ENCODE results near the gene SMTNL2.
"Not testable (repeated sequence)": the region's sequence is repeated elsewhere in the genome, so short reads cannot be mapped to it uniquely, and the experiment has no call there.

SMTNL2 gene

DNA sequence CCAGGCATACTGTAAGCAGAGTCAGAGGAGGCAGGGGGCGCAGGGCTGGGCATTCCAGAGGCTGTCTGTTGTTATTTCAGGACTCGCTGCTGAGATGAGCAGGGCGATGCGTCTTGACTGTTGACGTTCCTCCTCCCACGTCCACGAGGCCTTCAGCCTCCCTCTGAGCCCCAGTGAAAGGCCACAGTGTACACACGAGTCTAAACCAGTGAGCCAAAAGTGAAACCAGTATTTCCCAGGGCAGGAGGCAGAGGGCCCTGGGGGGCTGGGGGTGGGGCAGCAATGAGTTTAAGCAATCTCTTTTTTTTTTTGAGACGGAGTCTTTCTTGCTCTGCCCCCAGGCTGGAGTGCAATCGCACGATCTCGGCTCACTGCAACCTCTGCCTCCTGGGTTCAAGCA, 21.5 kb downstream of the SMTNL2 start:
- no peak for DNase-seq

DNA sequence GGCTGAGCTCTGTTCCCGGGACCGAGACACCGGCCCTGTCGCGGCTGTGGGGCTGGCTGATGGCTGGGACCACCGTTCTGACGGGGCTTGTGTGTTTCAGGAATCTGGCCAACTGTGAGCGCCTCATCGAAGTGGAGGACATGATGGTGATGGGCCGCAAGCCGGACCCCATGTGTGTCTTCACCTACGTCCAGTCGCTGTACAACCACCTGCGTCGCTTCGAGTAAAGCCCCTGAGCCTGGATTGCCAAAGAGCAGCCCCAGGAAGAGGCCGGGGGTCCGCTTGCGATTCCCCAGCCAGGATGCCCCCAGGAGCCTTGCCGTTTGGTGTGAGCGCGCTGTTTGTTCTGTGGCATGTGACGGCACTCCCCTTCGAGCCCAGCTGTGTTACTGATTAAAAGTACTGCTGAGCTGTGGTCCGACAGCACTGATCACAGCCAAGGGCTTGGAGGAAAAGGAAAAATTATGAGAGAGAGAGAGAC, 23.0 kb downstream of the SMTNL2 start:
- no peak for DNase-seq

DNA sequence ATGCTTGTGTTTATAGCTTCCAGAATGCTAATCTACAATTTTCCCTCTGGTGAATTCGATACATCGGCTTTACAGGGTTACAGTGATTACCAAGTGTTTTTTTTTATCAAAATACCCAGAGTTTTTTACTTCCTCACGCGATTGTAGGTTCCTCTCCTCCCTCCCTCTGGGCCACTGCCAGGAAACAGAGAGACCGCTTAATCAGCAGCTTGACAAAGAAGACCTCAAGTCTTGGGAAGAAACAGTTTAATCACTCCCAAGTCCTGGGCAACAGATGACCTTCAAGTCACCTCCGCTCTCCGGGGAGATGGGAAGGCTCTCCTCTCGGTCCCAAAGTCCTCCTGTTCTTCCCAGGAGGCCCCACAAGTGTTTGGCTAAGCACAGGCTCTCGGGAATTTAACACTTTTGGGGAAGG, 23.5 kb downstream of the SMTNL2 start:
- DNase-seq, result no peak

DNA sequence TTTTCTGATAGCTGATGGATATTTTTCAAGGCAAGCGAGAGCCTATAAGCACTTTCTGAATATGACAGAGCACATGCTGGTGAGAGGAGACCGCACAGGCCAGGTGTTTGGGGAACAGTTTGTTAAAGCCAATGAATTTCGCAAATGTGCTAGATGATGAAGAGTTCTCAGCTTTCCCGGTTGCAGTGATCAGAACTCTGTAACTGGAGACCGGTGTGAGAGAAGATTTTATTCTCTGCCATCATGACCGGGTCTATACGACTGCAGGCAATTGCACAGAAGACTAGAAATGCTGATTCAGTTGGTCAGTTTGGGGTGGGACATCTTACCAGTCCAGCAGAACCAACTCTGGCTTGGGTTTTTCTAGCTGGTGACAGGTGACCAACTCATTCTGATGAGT, 25.4 kb downstream of the SMTNL2 start:
- no peak for DNase-seq

DNA sequence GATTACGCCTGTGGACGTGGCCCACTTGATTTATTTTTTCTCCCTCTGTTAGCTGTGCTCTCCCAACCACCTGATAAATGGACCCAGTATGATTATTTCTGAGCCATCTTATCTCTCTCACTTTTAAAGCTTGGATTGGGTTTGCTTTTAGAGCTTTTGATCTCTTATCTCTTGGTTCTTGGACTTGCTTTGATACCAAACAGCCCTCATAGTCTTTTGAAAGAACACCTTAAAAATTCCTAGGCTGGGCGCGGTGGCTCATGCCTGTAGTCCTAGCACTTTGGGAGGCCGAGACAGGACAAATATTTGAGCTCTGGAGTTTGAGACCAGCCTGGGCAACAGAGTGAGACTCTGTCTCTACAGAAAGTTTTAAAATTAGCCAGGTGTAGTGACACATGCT, 25.8 kb downstream of the SMTNL2 start:
- DNase-seq, result no peak

DNA sequence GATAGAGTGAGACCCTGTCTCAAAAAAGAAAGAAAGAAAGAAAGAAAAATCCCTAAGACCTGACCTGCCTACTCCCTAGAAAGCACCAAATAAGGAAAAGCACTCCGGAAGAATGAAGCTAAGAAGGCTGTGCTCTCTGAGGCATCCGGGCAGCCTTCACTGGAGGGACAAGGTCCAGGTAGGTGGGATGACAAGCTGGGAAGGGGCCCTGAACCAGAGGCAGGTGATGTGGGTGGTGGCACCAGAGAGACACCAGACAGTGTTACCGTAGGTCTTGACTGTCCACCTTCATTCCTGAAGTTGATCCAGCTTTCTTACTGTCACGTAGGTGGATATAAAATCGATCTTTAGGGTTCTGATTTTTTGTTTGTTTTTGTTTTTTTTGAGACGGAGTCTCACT, 26.3 kb downstream of the SMTNL2 start:
- DNase-seq, result no peak

DNA sequence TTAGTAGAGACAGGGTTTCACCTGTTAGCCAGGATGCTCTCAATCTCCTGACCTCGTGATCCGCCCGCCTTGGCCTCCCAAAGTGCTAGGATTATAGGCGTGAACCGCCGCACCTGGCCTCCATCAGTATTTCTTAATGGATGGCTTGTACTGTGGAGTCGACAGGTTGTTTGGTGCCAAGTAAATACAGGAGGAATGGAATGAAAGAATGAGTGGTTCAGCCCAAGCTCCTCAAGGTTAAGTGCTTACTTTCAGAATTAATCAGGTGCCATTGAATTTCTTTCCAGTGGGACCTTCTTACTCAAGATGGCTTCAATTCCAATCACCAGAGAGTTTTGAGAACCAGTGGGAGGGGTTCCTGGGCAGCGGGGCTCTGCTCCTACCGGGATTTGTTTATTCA, 32.1 kb downstream of the SMTNL2 start:
- no peak for DNase-seq

DNA sequence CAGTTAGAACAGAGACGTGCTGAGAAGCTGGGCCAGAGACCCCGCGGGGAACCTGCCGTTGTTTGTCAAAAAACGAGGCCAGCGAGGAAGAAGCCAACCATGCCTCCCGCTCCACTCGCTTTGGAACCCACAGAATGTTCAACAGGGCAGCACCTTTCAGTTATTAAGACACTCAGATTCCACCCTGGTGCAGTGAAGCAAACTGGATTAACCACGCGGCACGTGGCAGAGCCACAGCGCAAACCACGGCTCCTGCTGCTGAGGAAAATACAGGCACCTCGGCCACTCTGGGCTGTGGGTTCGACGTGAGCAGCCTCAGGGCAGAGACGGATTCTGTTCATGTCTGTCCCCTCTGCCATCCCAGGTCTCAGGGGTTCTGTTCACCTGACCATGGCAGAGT, 32.8 kb downstream of the SMTNL2 start:
- DNase-seq, result no peak

DNA sequence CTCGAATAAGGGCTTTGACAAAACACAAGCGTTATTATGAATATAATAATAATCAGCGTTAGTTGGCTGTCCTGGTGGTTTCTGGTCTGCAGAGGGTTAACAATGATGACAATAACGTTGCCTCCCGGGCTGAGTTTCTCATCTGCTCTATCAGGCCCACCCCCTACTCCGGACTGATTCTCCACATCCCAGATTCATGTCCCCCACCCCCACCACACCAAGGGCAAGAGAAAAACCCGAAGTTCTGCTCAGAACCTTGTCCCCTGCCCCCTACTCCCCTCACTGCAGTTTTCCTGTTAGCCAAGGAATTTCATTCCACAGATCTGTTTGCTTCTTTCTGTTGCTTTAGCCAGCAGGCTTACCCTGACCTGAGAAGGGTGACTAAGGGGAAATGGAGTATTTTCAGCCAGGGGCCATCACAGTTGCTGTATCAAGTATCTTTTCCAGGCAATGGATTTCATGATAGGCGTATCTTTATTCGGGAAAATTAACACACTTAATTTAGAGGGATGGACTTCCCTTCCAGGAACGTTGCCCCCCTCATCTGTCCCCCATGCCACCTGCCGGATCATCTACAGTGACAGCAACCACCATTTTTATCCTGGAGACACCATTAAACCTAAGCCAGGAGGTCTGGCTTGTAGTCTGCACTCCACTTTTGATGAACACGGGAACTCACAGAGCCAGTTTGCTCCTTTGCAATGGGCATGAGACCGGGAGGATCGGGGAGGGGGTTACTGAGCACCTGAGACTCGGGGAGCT, 33.4 kb downstream of the SMTNL2 start:
- no peak for DNase-seq

DNA sequence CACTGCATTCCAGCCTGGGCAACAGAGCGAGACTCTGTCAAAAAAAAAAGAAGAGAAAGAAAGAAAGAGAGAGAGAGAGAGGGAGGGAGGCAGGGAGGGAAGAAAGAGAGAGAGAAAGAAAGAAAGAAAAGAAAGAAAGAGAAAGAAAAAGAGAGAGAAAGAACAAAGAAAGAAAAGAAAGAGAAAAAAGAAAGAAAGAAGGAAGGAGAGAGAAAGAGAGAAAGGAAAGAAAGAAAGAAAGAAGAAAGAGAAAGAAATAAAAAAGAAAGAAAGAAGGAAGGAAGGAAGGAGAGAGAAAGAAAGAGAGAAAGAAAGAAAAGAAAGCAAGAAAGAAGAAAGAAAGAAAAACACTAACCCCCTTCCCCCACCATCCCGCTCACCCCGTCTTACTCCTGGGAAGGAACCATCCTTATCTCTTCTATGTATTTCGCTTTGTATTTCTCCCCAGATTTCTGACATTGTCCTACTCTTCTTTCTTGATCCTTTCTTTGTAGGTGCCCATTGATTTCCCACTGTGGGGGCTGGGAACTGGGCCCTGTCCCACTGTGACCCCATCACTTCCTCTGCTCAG, 36.3 kb downstream of the SMTNL2 start:
- DNase-seq, result no peak

DNA sequence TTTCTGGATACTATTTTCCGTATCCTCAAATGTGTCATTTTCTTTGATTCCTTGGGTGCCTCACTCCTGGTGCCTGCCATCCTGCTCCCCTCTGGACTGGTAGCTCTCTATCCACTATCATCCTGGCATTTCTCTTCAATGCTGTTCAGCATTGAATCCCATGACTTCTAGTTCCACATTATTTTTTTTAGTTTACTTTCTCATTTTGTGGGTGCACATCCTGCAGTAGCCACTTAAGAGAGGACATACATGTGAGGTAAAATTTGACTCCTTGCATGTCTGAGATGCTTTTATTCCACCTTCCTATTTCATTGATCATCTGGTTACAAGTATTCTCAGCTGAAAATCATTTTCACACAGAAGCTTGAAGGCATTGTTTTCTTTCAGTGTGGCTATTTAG, 38.0 kb downstream of the SMTNL2 start:
- DNase-seq, result no peak

DNA sequence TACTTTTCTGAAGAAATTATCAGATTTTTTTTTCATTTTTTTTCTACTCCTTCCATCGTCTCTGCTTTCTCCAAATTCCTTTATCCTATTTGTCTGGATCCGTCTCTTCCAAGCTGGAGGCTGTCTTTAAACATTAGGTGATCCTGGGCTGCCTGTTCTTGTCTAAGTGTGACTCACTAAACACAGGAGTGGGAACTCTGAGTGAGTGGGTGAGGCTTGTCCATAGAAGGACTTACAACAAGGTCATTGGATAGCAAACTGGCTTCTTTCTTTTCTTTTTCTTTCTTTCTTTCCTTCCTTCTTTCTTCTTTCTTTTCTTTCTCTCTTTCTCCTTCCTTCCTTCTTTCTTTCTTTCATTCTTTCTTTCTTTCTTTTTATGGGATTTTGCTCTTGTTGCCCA, 38.9 kb downstream of the SMTNL2 start:
- DNase-seq, result no peak

DNA sequence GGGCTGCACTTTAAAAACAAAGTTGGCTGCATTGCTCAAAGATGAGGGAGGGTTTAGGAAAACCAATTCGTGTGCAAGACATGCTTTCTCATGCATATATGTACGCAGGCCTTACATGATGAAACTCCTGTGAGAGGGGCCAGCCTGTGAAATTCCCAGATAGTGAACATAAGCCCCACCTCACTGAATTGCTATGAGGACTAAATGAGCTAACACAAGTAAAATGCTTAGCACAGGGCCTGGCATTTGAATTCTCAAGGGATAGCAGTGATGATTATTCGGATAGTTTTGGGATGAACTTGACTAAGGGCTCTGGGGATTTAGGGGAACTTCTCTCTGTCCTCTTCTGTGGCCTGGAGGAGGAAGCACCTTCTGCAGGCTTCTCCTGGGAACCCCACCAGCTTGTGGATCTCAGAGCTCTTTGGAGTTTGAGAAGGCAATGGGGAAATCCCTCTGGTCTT, 40.2 kb downstream of the SMTNL2 start:
- not testable (repeated sequence) for DNase-seq

DNA sequence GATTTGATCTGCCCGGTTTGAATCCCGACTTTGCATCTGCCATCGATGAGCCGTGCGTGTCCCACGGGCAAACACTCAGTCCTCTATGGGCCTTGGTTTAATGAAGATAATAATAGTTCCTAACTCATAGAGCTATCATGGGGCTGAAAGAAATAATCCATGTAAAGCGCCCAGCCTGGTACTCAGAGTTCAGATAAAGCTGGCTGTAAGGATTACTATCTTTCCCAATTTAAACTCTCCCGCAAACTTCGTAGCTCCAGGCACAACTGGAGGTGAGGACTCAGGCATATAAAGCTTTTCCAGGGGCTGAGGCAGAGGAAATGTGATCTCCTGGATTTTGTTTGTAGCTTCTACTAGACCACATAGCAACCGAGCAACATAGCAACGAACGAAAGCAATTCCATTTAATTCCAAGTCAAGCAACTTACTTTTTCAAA, 40.9 kb downstream of the SMTNL2 start:
- no peak for DNase-seq

DNA sequence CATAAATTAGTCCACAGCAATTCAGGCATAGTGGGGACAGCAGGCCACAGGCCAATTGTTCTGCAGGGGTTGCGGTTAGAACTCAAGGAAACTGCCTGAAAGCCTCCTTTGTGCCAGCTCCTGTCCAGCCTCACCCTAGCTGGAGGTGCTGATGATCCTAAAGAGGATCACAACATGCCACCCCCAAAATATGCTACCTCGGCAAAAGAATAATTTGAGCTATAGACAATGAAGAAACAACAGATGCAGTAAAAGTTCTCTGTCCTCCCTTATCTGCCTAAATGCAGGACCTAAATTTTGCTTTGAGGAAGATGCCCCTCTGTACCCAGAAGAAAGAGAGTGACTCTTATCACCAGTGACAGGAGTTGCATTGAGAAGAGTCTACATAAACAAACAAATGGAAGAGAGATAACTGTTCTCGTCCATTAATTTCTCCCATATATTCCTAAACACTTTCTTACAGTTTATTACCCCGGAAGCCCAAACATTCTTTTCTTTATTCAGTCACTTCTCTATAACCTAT, 42.5 kb downstream of the SMTNL2 start:
- no peak for DNase-seq

DNA sequence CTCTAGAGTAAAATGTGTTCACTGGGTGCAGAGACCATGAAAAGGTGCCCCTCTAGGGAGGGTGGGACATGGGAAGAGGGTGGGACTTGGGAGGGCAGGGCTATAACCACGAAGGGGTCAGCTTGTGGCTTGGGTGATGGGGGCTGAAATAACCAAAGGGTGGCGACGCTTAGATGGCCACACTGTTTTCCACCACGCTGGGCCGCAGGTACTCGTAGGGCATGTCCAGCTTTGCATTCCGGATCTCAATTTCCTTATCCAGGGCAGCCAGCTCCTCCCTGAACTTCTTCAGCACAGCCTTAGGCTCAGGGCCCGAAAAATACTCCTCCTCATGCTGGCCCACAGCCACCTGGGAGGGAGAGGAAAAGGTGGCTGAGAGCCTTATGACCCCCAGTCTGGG, 47.1 kb downstream of the SMTNL2 start:
- DNase-seq, result no peak

DNA sequence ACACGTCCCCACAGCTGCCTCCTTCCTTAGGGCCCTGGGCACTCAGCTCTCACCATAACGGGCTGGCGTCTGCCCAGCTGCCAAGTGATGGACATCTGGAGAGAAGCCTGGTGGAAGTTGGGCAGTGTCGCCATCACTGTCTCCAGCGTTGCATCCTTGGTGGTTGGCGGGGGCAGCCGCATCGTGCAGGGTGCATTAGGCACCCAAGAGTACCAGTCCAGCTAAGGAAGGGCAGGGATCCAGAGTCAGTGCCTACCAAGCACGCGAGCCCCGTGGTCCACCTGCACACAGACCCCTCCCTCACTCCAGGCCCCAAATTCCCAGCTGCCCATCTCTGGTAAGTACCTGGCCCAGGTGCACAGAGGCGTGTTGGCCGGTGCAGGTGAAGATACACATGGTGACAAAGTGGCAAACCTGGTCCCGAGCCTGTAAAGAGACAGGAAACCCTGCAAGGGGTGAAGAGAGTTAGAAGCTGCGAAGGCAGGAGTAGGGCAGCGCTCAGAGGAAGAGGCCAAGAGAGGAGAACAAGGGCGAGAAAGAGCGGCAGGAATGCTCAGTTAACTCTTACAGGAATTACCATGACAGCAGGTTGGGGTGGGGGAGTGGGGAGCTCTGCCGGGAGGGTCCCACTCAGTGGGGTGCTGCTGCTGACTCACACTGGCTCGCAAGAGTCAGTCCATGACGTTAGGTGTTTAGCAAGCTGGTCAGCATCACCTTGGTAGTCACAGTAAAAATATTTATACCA, 47.7 kb downstream of the SMTNL2 start:
- no peak for DNase-seq

DNA sequence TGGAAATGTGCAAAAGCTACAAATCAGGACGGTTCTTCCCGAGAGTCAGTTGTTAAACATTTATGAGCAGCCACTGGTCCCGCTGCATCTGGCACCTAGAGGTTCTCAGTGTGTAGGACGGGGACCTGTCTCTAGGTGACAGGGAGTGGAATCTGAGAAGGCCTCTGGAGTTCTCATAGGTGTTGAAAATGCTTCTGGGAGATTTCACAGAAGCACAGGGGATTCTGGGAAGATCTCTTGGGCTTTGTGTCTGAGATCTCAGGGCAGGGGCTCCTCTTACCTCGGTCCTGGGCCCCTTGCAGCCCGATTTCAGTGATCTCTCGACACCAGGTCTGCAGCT, 48.2 kb downstream of the SMTNL2 start:
- no peak for DNase-seq

DNA sequence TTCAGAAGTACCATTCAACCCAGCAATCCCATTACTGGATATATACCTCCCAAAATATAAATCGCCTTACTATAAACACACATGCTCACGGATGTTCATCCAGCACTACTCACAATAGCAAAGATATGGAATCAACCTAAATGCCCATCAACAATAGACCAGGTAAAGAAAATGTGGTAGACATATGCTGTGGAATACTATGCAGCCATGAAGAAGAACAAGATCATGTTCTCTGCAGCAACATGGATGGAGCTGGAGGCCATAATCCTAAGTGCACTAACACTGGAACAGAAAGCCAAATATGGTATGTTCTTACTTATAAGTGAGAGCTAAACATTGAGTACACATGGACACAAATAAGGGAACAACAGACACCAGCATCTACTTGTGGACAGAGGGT, 49.3 kb downstream of the SMTNL2 start:
- DNase-seq, result no peak

DNA sequence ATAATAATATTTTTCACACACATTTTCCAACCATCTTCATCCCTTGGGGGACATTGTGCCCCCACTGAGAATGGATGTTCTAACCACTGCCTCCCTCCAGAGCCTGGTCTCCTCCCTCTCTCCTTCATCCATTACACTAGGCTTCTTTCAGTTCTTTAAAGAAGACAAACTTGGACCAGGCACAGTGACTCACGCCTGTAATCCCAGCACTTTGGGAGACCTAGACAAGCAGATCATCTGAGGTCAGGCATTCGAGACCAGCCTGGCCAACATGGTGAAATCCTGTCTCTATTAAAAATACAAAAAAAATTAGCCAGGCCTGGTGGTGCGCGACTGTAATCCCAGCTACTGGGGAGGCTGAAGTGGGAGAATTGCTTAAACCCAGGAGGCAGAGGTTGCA, 50.6 kb downstream of the SMTNL2 start:
- no peak for DNase-seq

DNA sequence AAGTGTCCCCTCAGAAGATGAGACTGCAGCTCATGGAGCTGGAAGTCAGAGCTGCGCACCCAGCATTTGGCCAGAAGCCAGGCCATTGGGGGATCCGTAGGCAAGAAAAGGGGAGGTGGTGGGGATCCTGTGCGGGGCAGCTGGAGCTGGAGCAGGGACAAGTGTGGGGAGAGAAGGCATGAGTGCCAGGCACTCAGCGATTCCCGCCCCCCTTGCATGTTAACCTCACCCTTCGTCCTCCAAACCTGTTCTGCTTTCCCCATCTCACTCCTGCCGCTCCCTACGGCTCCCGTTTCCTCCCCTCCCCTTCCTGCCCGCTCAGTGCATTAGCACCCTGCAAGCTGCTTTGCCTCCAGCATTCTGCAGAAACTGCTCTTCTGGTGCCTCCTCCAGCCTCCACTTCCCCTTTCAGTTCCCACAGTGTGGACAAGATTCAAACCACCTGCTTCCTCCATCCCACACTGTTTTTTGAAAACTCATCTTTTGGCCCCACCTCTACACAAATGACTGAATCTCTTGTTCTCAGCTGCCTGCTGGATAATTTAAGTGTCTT, 51.6 kb downstream of the SMTNL2 start:
- DNase-seq, result no peak

DNA sequence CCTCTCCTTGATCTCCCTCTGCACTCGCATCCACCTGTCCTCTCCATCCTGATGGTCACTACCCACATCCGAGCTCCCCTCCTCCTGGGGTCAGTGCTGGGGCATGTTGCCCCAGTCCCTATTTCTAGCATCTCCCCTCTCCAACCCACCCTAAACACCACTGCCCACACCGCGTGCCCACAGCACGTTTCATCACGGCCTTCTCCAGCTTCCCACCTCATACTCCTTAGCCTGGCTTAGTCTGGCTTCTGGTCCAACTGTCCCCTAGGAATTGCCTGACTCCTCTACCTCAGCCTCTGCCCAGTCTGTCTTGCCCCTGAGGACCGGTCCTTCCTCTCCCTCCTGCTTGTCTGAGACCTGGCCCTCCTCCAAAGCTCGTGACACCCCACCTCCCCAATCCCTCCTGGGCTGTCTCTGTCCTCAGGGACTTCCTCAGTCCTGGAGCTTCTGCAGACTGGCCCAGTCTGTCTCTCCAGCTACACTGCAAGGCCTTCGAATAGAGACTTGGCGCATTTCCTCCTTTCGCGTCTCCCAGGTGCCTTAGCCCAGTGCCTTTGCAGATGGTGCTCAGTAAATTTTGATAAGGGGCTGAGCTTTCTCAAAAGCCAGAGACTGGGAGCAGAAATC, 52.3 kb downstream of the SMTNL2 start:
- DNase-seq, result no peak

DNA sequence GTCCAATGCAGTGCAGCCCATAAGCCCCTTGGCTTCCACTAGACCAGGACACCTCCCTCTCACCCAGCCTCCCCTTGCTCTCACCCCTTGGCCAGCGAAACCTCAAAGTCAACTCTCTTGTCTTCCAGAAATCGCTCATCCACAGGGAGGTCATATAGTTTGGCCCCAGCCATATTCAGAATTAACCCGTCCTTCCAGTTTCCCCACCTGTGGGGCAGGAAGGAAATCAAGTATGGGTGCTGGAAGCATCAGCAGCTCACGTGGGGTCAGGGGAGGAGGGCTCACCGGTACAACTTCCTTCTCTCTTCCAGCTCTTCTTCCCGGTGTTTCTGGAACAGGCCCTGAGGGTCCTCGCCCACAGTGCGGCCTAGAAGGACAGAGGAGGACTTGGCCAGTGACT, 54.4 kb downstream of the SMTNL2 start:
- not testable (repeated sequence) for DNase-seq
